Astrocyte of the cerebellum (primary cell): ENCODE data around the gene AFF3.

Experiments
- DNase-seq: peaks from one replicate; pipeline ENCODE4 v3.0.0-alpha.2; 2011; ENCODE audit warnings: low read depth
- H3K4me3 ChIP-seq: 2 replicates; pipeline ENCODE4 v1.5.1; 2011; ENCODE audit warnings: mild to moderate bottlenecking, low read depth, low read length, moderate library complexity
- CTCF ChIP-seq: IDR thresholded peaks from 2 replicates; pipeline ENCODE4 v1.5.1; 2012; ENCODE audit warnings: low read length, low read depth, moderate library complexity, mild to moderate bottlenecking; ENCODE audit errors: missing control alignments
- in situ Hi-C: cut with HindIII; loops from 2 replicates; pipeline ENCODE4 v1.10.0; 2017; ENCODE audit warnings: low sequenced_read_pairs

AFF3 gene

GRCh38 chr2:99559075-99559662, 583.2 kb downstream of the AFF3 start:
- peak; percentile 96 for TF ChIP-seq CTCF
- H3K4me3 ChIP-seq, result no peak overlapping the region
- in situ Hi-C loops, result no loop called here

GRCh38 chr2:99555404-99555803, 587.0 kb downstream of the AFF3 start:
- no peak for TF ChIP-seq CTCF
- in situ Hi-C loops, result no loop called here
- no peak overlapping the region for H3K4me3 ChIP-seq
- no peak for DNase-seq

More at GRCh38 chr2:99559075-99559662, 583.2 kb downstream of the AFF3 start:
- DNase-seq, result peak; percentile 45

GRCh38 chr2:99554871-99555270, 587.5 kb downstream of the AFF3 start:
- H3K4me3 ChIP-seq, result no peak overlapping the region
- in situ Hi-C loops, result no loop called here
- no peak for DNase-seq
- TF ChIP-seq CTCF, result no peak

GRCh38 chr2:99554238-99554637, 588.2 kb downstream of the AFF3 start:
- in situ Hi-C loops, result no loop called here
- no peak for DNase-seq
- H3K4me3 ChIP-seq, result no peak overlapping the region
- peak; percentile 6 for TF ChIP-seq CTCF

- DNase-seq, result no peak
- in situ Hi-C loops, result no loop called here
- no peak for TF ChIP-seq CTCF
- no peak overlapping the region for H3K4me3 ChIP-seq
Measured at GRCh38 chr2:99552529-99552928, 589.9 kb downstream of the AFF3 start.

GRCh38 chr2:99550368-99550767, 592.0 kb downstream of the AFF3 start:
- in situ Hi-C loops, result no loop called here
- H3K4me3 ChIP-seq, result no peak overlapping the region
- no peak for DNase-seq
- no peak for TF ChIP-seq CTCF
